Fibroblast of pulmonary artery (primary cell): ENCODE results near the gene LPIN1.
A peak's percentile ranks its signal among the peaks of the same experiment; 100 is the strongest.

ENCODE experiments used
- DNase-seq: peaks from one replicate; pipeline ENCODE4 v3.0.0-alpha.2; 2010; ENCODE audit warnings: low read depth
- H3K4me3 ChIP-seq: replicated peaks from 2 replicates; pipeline ENCODE4 v1.5.1; 2011; ENCODE audit warnings: low read depth, mild to moderate bottlenecking, control low read depth, low read length, moderate library complexity
- CTCF ChIP-seq: IDR thresholded peaks from 2 replicates; pipeline ENCODE4 v1.5.1; 2011; ENCODE audit warnings: mild to moderate bottlenecking, control low read depth, low read length, inconsistent platforms; ENCODE audit errors: missing control alignments

LPIN1 gene

DNA sequence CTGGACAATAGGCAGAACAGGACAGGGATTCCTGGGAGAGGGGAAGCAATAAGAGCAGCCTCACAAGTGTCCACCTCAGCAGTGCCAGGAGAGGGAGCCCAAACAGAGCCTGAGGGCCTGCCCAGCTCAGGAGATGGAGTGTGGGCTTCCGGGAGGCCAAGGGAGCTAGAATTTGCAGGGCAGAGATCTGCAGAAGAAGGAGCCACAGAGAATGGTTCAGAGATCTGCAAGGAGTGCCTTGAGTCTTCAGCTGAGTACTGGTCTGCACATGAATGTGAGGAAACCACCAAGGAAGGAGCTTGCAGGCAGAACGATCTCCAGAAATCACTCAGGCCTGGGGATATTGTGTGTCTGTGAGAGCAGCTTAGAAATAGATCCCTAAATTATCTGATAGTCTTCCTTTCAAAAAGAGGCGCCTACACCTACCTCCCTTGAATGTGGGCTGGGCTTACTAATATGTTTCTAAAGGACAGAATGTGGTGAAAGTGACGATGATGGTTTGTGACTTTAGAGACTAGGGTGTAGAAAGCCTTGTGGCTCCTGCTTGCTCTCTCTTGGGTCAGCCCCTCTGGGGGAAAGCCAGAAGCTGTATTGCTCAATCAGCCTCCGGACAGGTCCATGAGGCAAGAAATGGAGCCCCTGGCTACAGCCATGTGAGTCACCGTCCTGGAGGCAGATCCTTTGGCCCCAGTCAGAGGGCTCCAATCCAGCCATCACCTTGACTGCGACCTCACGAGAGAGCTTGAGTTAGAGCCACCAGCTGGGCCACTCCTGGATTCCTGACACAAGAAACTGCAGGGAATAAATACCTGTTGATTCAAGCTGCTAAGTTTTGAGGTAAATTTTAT is 7.6 kb upstream of the LPIN1 start:
- H3K4me3 ChIP-seq, result no peak overlapping the region
- peak; percentile 93 for DNase-seq
- peak; percentile 68 for TF ChIP-seq CTCF

DNA sequence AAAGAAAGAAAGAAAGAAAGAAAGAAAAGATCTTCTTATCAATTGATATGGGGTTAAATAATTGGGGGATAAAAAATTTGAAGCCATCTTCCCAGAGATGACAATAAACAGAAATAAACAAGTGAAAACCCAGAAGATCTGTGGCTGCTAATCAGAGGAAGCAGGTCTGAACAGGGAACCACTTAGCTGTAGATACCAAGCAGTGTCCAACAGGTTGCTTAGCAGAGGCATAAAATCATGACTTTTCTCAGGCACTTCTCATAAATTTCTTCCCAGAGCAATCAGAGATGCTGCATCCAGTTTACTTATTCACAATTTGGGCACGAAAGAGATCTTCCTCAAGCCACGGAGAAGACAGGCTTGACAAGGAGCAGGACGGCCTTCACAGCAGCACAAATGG is 5.7 kb upstream of the LPIN1 start:
- no peak for DNase-seq
- no peak for TF ChIP-seq CTCF
- H3K4me3 ChIP-seq, result no peak overlapping the region

DNA sequence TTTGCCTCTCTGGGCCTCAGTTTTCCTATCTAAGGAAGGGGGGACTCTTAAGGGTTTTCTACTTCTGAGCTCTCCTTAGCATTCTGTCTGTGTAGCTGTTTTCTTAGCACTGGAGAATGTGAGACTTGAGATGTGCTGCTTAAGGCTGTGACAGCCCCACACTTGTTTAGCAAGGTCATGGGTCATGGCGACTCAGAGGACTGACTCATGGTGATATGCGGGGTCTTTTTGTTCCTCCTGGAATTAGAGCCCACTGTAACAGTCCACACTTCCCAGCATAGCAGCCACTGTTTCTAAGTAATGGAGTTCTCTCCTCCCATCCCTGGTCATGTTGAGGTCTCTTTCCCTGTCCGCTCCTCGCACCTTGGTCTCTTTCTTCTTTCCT is 4.1 kb upstream of the LPIN1 start:
- no peak overlapping the region for H3K4me3 ChIP-seq
- TF ChIP-seq CTCF, result no peak
- DNase-seq, result no peak

GRCh38 chr2:11742702-11743357 is 3.6 kb upstream of the LPIN1 start:
- DNase-seq, result no peak
- TF ChIP-seq CTCF, result no peak
- no peak overlapping the region for H3K4me3 ChIP-seq

DNA sequence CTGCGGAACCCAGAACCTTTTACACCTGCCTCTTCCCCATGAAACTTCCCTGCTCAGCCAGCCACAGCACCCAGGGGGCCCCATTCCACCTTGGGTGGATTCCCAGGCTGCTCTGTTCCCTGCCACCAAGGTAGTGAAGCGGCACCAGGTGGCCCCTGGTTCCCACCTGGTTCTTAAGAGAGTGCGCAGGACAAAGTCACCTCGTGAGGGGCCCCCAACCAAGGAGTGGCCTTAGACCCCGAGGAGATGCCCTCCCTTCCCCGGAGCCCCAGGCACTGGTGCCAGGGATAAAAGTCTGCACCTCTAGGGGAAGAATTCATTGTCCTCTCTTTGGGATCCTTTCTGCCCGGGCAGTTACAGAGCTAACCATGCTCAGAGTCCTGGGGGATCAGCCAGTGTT is 3.1 kb upstream of the LPIN1 start:
- no peak overlapping the region for H3K4me3 ChIP-seq
- TF ChIP-seq CTCF, result no peak
- DNase-seq, result no peak

DNA sequence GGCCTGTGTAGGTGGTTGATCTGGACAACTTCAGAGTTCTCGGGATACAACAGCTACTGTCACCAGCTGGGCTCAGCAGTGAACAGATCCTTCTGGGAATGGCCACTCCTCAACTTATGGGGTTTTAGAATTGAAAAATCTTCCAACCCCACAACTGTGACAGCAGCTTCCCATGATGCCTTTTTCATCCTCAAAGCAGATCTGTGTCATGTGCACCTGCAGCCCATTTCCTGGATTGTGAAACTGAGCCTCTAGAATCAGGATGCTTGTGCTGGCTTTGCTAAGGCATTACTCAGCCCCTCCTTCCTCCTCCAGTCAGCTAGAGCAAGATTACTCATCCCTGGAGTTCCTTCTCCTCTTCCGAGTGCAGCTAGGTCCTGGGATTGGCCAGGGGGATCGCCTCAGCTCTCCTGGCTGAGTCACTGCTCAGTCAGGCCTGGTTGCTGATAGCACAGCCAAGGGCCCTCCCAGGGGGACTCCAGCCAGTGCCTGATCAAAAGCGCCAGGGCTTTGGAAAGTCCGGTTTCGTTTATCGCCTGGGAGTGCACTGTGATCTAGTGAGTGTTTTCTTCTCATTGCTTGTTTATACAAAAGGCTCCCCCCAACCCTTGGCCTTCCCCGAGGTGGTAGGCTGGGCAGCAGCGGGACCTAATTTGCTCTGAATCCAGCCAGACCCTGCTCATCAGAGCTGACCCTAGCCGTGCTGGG is 2.4 kb upstream of the LPIN1 start:
- H3K4me3 ChIP-seq, result peak overlapping the region; percentile 19
- TF ChIP-seq CTCF, result no peak
- DNase-seq, result peak; percentile 100
